Measurements from ENCODE around the gene KIAA0513.

KIAA0513 gene

GRCh38 chr16:85005285-85006069 lies 22.1 kb upstream of the KIAA0513 start:
- DNase-seq = no peak

- DNase-seq = no peak
These were observed 21.0 kb upstream of the KIAA0513 start for GRCh38 chr16:85006639-85007038.

GRCh38 chr16:85007496-85008214 lies 19.9 kb upstream of the KIAA0513 start:
- no peak for DNase-seq

- no peak for DNase-seq
These were observed 19.3 kb upstream of the KIAA0513 start for GRCh38 chr16:85008271-85008670.

- DNase-seq = no peak
These were observed 17.1 kb upstream of the KIAA0513 start for GRCh38 chr16:85010446-85010930.

- DNase-seq = peak; percentile 83
These were observed 16.4 kb upstream of the KIAA0513 start, which contains the start of gene ZDHHC7 for GRCh38 chr16:85010931-85011845. ZDHHC7 (minus strand) TSS chr16:85011535; CDS start chr16:84990618, 20,917 bp downstream.

GRCh38 chr16:85011846-85012284 lies 15.7 kb upstream of the KIAA0513 start:
- no peak for DNase-seq

GRCh38 chr16:85014311-85014710 lies 13.3 kb upstream of the KIAA0513 start:
- no peak for DNase-seq

GRCh38 chr16:85015481-85016187 lies 12.0 kb upstream of the KIAA0513 start:
- DNase-seq = no peak

- no peak for DNase-seq
These were observed 10.4 kb upstream of the KIAA0513 start for GRCh38 chr16:85017151-85017550.

- DNase-seq = no peak
These were observed 10.0 kb upstream of the KIAA0513 start for GRCh38 chr16:85017633-85018032.

- DNase-seq = no peak
These were observed 8.9 kb upstream of the KIAA0513 start for GRCh38 chr16:85018529-85019236.

GRCh38 chr16:85019659-85020245 lies 7.8 kb upstream of the KIAA0513 start:
- DNase-seq = no peak

- DNase-seq = no peak
These were observed 1.6 kb upstream of the KIAA0513 start for GRCh38 chr16:85025781-85026653.

- DNase-seq = no peak
These were observed 892 bp upstream of the KIAA0513 start for GRCh38 chr16:85026703-85027102.

GRCh38 chr16:85027958-85028684 lies 526 bp downstream of the KIAA0513 start:
- peak; percentile 12 for DNase-seq

GRCh38 chr16:85028685-85029407 lies 1.3 kb downstream of the KIAA0513 start:
- peak; percentile 67 for DNase-seq

GRCh38 chr16:85029408-85029784 lies 1.8 kb downstream of the KIAA0513 start:
- peak; percentile 58 for DNase-seq

- no peak for DNase-seq
These were observed 2.4 kb downstream of the KIAA0513 start for GRCh38 chr16:85029981-85030401.

Measured in activated gamma-delta T cell treated with Interleukin-2 at 50 U/mL for 16 hours (primary cell).